ENCODE results near the gene EPHB1.

The EPHB1 gene

DNA sequence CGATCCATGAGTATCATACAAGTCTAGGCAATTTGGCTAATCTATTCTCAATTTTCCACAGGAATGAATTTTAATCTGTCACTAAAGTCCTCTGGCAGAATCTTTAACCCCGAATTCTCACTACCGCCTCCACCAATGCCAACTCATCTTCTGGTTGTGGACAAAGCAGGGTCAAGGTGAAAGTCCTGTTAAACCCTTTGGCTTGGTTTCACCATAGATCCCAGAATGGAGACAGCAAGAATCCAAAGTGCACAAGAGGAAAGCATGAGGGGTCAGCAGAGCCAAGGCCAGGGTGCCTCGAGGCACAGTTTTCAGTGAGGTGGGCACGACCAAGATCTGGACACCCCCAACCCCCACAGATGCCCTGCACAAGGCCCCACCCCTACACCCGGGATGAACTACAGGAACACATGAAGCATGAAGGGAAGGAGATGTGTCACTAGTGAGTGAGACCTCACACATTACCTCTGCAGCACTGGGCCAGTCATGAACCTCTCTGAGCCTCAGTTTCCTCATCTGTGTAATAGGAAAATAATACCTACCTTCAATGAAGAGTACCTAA is 466.2 kb downstream of the EPHB1 start:
- intact Hi-C loops (cut with DNase I) = no loop called here
- DNase-seq = no peak

GRCh38 chr3:135261916-135262315 is 466.9 kb downstream of the EPHB1 start:
- intact Hi-C loops (cut with DNase I) = no loop called here
- DNase-seq = no peak

DNA sequence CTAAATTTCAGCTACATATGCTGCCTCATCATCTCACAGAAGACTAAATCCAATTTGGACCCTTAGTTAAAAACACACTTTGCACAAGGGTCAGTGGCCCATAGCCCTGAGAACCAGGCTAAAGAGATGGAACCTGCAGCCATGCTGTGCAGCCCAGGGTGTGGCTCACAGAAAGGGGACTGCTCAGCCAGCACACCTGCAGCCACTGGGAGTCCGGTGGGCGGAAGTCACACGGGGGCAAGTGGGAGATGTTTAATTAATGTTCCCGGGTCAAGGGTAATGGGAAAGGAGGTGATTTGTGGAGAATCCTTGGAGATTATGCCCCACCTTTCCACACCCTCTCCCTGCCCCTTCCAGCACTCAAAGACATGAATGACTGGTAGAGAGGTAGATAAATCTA is 467.4 kb downstream of the EPHB1 start:
- intact Hi-C loops (cut with DNase I) = no loop called here
- DNase-seq = no peak

- no peak for DNase-seq
- intact Hi-C loops (cut with DNase I) = no loop called here
Measured at GRCh38 chr3:135263331-135263730, 468.3 kb downstream of the EPHB1 start.

DNA sequence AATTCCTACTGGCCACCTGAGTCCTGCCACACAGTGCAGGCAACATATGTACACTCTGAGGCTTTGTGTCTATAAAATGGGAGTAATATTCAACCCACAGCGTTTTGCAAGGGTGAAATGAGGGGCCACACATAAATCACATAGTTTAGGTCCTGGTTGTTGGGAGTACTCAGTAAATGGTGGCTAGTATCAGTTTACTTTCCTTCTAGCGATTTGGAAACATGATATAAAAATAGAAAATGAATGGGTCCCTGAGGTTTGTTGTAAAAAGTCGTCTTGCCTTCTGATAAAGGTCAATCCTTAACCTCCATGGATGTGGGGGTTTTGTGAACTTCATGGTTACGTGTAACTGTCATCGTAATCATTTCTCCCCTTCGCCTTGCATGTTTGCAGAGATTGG is 472.4 kb downstream of the EPHB1 start:
- intact Hi-C loops (cut with DNase I) = no loop called here
- DNase-seq = no peak

DNA sequence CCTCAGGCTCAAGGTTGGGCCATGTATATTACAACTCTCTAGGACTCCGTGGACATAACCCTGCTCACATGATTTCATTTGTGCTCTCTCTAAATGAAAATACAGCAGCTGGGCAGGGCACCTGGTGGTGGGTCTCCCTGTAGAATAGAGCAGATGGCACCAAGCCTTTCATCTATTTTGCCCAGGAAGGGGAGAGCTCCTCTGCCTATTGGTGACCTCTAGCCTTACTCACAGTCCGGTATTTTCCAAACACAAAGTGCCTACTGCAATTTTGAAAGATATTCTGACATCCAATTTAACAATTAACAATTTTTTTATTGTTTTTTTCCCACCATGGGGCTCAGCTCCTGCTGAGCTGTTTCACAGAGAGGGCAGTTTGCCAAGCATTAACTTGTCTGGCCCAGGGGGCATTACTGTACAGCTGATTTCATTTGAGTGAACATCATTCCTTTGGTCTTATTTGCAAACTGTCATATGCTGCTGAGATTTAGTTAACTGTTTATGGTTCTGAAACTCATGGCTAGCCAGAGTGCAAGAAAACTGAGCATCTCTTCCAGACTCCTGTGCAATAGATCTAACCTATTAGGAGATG is 474.0 kb downstream of the EPHB1 start:
- intact Hi-C loops (cut with DNase I) = no loop called here
- DNase-seq = no peak

DNA sequence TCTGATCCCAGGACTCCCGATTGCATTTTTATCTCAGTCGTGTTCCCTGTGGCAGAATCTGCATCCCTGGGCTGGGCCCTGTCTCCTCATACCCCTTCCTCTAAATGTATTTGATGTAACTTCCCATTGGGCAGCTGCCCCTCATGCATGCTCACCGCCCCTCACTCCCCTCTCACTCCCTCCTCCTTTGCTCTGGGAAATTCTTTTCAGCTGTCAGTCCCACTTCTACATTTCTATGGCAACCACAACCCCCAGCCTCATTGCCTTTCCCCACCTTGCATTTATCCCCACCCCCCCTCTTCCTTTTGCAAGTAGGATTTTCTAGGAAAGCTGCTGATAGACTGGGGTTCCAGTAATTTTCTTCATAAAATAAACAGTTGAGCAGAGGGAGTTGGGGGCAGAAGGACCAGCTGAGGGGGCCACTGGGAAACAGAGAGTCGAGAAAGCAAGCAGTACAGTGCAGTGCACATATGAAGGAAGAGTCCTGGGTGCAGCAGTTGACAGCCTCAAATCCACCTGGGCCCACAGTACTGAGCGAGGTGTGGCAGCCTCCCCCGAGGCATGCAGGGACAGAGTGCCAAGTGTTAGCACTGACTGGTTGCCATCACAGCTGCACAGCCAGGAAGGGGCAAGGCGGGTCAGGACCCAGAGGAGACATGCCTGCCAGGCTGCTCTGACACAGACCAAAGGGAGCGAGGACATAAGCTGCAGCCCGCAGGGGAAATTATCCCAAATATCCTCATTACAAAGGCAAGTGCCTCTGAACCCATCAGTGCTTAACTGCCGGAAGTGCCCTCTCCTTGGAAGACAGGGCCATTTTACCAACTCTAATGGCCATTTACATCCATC is 476.3 kb downstream of the EPHB1 start:
- DNase-seq = peak in 1 of 10 donors; percentile 27
- intact Hi-C loops (cut with DNase I) = no loop called here

DNA sequence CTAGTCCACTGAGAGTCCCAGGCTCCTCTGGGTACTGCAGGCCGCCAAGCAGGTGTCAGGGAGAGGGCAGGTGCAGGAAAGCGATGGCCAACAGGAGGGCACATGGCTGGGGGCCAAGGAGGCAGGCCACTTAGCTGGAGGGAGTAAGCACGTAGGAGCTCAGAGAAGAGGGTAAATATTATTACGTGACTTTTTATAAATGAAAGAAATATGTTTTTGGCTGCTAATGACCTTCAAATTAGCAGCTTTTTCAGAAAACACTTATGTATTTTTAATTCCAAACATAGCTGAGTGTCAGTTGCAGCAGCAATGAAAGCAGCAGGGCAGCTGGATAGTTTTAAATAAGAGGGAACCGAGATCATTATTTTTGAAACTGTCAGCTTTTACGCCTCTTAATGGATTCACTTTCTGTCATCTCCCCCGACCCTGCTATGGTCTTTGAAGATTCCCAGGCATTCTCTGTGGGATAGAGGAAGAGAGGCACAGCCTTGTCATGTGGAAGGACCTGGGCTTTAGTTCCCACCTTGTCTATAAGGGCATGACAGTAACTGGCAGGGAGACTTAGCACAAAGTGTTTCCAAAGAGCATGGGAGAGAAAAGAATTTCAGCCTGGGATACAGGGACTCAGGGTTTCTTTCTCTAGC is 477.1 kb downstream of the EPHB1 start:
- DNase-seq = no peak
- intact Hi-C loops (cut with DNase I) = no loop called here

- intact Hi-C loops (cut with DNase I) = no loop called here
- no peak for DNase-seq
Measured at GRCh38 chr3:135292162-135292561, 497.1 kb downstream of the EPHB1 start.

GRCh38 chr3:135301670-135302069 is 506.6 kb downstream of the EPHB1 start:
- intact Hi-C loops (cut with DNase I) = no loop called here
- no peak for DNase-seq

- no peak for DNase-seq
- intact Hi-C loops (cut with DNase I) = no loop called here
Measured at GRCh38 chr3:135304378-135304777, 509.3 kb downstream of the EPHB1 start.
